Glutamatergic neuron (in vitro differentiated cells): ENCODE data around the gene CCDC70. TPM values are rescaled to one million over a fixed set of nuclear protein-coding genes. Genes with fewer than 3 reads are reported as not detected.
"Not testable (repeated sequence)": the region's sequence is repeated elsewhere in the genome, so short reads cannot be mapped to it uniquely, and the experiment has no call there.

Experiments used
- DNase-seq: peaks from one replicate; pipeline ENCODE4 v3.0.0; 2022
- H3K27ac Mint-ChIP-seq: one replicate; pipeline ENCODE4 v1.8.0; 2020; ENCODE audit warnings: mild to moderate bottlenecking, mixed read lengths, inconsistent platforms; ENCODE audit not compliant: unreplicated experiment
- H3K27me3 Mint-ChIP-seq: one replicate; pipeline ENCODE4 v1.8.0; 2020; ENCODE audit warnings: mild to moderate bottlenecking, moderate library complexity, mixed read lengths, inconsistent platforms; ENCODE audit not compliant: unreplicated experiment
- H3K36me3 Mint-ChIP-seq: one replicate; pipeline ENCODE4 v1.8.0; 2020; ENCODE audit warnings: mild to moderate bottlenecking, mixed read lengths, inconsistent platforms; ENCODE audit not compliant: unreplicated experiment
- H3K4me1 Mint-ChIP-seq: one replicate; pipeline ENCODE4 v1.8.0; 2020; ENCODE audit warnings: mild to moderate bottlenecking, low read depth, mixed read lengths, inconsistent platforms; ENCODE audit not compliant: unreplicated experiment
- H3K4me3 Mint-ChIP-seq: one replicate; pipeline ENCODE4 v1.8.0; 2020; ENCODE audit warnings: mild to moderate bottlenecking, mixed read lengths, inconsistent platforms; ENCODE audit not compliant: unreplicated experiment
- H3K9me3 Mint-ChIP-seq: one replicate; pipeline ENCODE4 v1.8.0; 2020; ENCODE audit warnings: mild to moderate bottlenecking, moderate library complexity, mixed read lengths, inconsistent platforms; ENCODE audit not compliant: unreplicated experiment
- total RNA-seq: library from RNA; stranded (reverse); fragmentation: NEBNext Ultra II Directional; extraction: Animal tissue kit (Norgen Biotek cat#: 25700); gene quantifications from one replicate; pipeline ENCODE4 v1.2.1, GENCODE V29; 2021; ENCODE audit not compliant: unreplicated experiment
- TF ChIP-seq, protein P1 (sequence below): fragments of 200-600 bp; sonication (generic); IDR thresholded peaks from one replicate; pipeline ENCODE4 v1.5.0; 2021; ENCODE audit not compliant: partially characterized antibody, unreplicated experiment

The CCDC70 gene
- total RNA-seq, 1 donor from 2014 or later: not detected

DNA sequence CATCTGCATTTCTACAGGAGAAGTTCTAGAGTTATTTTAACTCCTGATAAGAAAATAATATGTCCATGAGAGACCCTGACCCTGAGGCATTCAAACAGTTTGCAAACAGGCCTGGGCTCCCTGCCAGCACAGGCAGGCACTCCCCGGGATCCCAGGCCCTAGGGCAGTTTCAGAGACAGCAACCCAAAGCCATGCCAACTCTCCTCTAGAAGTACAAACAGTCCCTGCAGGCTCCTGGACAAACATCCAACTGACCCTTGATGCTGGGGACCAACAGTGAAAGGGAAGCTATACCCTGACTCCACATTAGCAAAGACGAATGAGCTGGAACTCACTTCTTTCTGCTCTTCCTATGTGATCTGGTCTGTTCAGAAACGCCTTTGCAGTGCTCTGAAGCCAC is 44.8 kb downstream of the CCDC70 start:
- Mint-ChIP-seq H3K27ac (no peak overlapping the region), H3K4me1 (no peaks in the 10 kb centered on the region), H3K9me3 (peaks cover 1% of the 10 kb centered on the region), H3K4me3 (no peak overlapping the region), H3K36me3 (no peaks in the 10 kb centered on the region), H3K27me3 (no peaks in the 10 kb centered on the region)
- TF ChIP-seq, protein P1, sequence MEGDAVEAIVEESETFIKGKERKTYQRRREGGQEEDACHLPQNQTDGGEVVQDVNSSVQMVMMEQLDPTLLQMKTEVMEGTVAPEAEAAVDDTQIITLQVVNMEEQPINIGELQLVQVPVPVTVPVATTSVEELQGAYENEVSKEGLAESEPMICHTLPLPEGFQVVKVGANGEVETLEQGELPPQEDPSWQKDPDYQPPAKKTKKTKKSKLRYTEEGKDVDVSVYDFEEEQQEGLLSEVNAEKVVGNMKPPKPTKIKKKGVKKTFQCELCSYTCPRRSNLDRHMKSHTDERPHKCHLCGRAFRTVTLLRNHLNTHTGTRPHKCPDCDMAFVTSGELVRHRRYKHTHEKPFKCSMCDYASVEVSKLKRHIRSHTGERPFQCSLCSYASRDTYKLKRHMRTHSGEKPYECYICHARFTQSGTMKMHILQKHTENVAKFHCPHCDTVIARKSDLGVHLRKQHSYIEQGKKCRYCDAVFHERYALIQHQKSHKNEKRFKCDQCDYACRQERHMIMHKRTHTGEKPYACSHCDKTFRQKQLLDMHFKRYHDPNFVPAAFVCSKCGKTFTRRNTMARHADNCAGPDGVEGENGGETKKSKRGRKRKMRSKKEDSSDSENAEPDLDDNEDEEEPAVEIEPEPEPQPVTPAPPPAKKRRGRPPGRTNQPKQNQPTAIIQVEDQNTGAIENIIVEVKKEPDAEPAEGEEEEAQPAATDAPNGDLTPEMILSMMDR: no peak
- no peak for DNase-seq

DNA sequence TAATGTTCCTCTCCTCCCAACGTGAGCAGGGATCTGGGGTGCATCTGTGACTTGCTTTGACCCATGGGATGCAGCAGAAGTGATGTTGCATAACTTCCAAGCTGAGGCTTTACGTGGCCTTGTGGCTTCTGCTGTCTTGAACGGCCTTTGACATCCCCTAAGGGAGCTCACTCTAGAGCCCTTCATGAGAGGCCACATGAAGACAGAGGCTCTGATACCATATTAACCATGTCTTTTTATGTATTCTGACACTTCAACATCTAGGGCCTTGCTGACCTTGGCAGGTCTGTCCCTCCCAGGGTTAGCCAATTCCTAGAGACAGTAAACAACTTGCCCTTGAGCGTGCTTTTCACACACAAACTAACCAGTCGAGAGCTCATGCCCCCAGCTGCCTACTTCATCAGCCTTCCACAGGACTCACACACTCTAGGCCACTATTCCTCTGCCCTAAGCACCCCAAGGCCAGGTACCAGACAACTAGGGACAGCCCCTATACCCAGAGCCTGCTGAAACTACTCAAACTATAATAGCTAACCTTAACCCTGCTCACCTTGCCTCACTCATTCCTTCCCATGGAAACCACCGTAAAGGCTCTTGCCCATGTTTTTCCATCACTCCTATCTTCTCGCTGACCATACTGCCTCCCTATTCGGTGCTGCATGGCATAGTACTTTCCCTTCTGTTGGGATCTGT is 45.4 kb downstream of the CCDC70 start:
- TF ChIP-seq, protein P1: no peak
- Mint-ChIP-seq H3K36me3 (no peaks in the 10 kb centered on the region), H3K27me3 (no peaks in the 10 kb centered on the region), H3K9me3 (peaks cover 1% of the 10 kb centered on the region), H3K27ac (no peak overlapping the region), H3K4me1 (no peaks in the 10 kb centered on the region), H3K4me3 (no peak overlapping the region)
- DNase-seq: no peak

DNA sequence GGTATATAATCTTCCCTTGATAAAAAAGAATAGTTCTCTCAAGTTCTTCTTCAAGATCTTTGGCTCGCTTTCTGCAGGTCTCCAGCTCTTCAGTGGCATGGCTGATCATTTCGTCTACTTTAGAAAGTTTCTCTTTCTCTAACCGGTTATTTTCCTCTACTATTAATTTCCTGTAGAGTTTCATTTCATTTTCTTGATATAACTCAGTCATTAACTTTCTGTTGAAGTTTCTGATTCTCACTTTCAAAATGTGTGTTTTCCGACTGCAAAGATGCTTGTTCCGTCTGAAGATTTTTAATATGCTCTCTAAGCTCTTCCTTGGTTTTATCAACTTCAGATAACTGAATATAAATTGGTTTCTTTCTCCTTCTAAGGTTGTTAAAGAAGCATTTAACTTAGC is 47.5 kb downstream of the CCDC70 start:
- not testable (repeated sequence) for H3K9me3 Mint-ChIP-seq, DNase-seq, H3K36me3 Mint-ChIP-seq, H3K27me3 Mint-ChIP-seq, H3K27ac Mint-ChIP-seq, H3K4me3 Mint-ChIP-seq
- peaks cover 17% of the 10 kb centered on the region for H3K4me1 Mint-ChIP-seq

DNA sequence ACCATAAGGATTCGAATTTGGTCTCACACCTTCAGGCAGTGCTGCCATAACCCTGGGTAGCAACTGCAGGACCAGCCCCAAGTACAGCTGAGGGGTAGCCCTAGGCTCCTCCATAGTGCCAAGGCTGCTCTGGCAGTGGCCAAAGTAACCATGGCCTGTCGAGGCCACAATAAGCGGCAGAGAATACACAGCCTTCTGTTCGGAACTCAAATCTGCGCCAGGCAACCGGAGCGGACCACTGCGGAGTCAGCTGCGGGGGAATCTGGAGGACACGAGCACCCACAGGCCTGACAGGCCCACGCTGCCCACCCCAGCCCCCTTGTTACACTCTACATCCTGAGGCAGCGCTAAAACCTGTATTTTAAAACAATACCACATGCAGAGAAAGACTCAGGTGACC is 48.7 kb downstream of the CCDC70 start:
- Mint-ChIP-seq H3K36me3 (no peaks in the 10 kb centered on the region), H3K27ac (no peak overlapping the region), H3K4me1 (peaks cover 17% of the 10 kb centered on the region), H3K9me3 (peaks cover 8% of the 10 kb centered on the region), H3K4me3 (no peak overlapping the region), H3K27me3 (peaks cover 2% of the 10 kb centered on the region)
- TF ChIP-seq, protein P1: no peak
- no peak for DNase-seq

DNA sequence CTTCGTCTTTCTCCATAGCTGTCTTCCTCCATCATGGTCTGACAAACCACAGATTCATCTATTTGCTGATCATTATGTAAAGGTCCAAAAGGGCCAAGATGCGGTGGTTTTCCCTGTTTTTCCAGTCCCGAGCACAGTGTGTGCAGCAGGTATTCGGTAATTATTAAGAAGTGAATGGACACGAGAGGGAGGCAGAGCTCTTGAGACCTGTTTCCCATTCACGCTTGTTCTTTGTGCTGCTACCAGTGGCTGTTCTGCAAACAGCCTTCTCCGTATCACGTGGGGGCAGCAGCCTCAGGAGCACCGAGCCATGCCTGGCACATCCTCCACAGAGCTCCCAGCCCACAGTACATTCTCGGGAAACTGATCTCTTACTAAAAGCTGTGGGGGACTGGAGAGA is 50.3 kb downstream of the CCDC70 start:
- H3K4me3 Mint-ChIP-seq: no peak overlapping the region
- H3K36me3 Mint-ChIP-seq: no peaks in the 10 kb centered on the region
- TF ChIP-seq, protein P1: no peak
- H3K4me1 Mint-ChIP-seq: peaks cover 17% of the 10 kb centered on the region
- peaks cover 2% of the 10 kb centered on the region for H3K27me3 Mint-ChIP-seq
- no peak overlapping the region for H3K27ac Mint-ChIP-seq
- peaks cover 8% of the 10 kb centered on the region for H3K9me3 Mint-ChIP-seq
- no peak for DNase-seq
